HepG2 (cell line): ENCODE results near the gene LIFR. TPM values are rescaled to one million over a fixed set of nuclear protein-coding genes. Genes with fewer than 3 reads are reported as not detected.

ENCODE experiments used
- ATF3 ChIP-seq: sonication (generic); formaldehyde crosslinking; IDR thresholded peaks from 2 replicates; pipeline ENCODE4 v1.4.0; 2020; ENCODE audit warnings: missing genetic modification reagents
- CC2D1A ChIP-seq: sonication (generic); formaldehyde crosslinking; IDR thresholded peaks from 2 replicates; pipeline ENCODE4 v1.8.1; 2023; ENCODE audit warnings: mild to moderate bottlenecking, missing genetic modification reagents
- DMTF1 ChIP-seq: sonication (generic); formaldehyde crosslinking; IDR thresholded peaks from 2 replicates; pipeline ENCODE4 v1.4.0; 2020; ENCODE audit warnings: mild to moderate bottlenecking, missing genetic modification reagents
- ERF ChIP-seq: IDR thresholded peaks from 2 replicates; pipeline ENCODE4 v1.6.1; 2018; ENCODE audit warnings: missing biosample characterization, missing genetic modification reagents
- FOXA1 ChIP-seq, 2 experiments: fragments of 450-650 bp in 1 of 2; sonication (generic) in 1 of 2; formaldehyde crosslinking in 1 of 2; IDR thresholded peaks; 2 replicates each; pipeline versions ENCODE4 v1.4.0 to v1.6.1; 2016 to 2020; ENCODE audit warnings: missing genetic modification reagents in 1 of 2
- GTF2F1 ChIP-seq: fragments of 150-350 bp; IDR thresholded peaks from 2 replicates; pipeline ENCODE4 v1.6.1; 2014; ENCODE audit warnings: low read length
- MBD4 ChIP-seq: IDR thresholded peaks from 2 replicates; pipeline ENCODE4 v1.6.1; 2012; ENCODE audit warnings: low read length, inconsistent platforms, borderline replicate concordance
- MEIS1 ChIP-seq: sonication (generic); formaldehyde crosslinking; IDR thresholded peaks from 2 replicates; pipeline ENCODE4 v1.9.0; 2021; ENCODE audit warnings: mild to moderate bottlenecking, missing genetic modification reagents, moderate library complexity, borderline replicate concordance
- MNT ChIP-seq: fragments of 450-650 bp; IDR thresholded peaks from 2 replicates; pipeline ENCODE4 v1.6.1; 2016
- MXD4 ChIP-seq: IDR thresholded peaks from 2 replicates; pipeline ENCODE4 v1.6.1; 2016; ENCODE audit warnings: mild to moderate bottlenecking, missing biosample characterization, missing genetic modification reagents
- SAFB2 ChIP-seq: sonication (generic); formaldehyde crosslinking; IDR thresholded peaks from 2 replicates; pipeline ENCODE4 v1.5.1; 2020; ENCODE audit warnings: missing genetic modification reagents, low read depth, mild to moderate bottlenecking, borderline replicate concordance
- SIN3B ChIP-seq: fragments of 150-350 bp; IDR thresholded peaks from 2 replicates; pipeline ENCODE4 v1.6.1; 2014; ENCODE audit warnings: low read length
- SRY ChIP-seq: sonication (generic); formaldehyde crosslinking; IDR thresholded peaks from 2 replicates; pipeline ENCODE4 v1.8.0; 2022; ENCODE audit warnings: mild to moderate bottlenecking, missing genetic modification reagents
- SSRP1 ChIP-seq: IDR thresholded peaks from 2 replicates; pipeline ENCODE4 v1.6.1; 2016; ENCODE audit warnings: control low read depth
- TBP ChIP-seq: sonication (generic); formaldehyde crosslinking; IDR thresholded peaks from 2 replicates; pipeline ENCODE4 v1.5.0; 2020; ENCODE audit warnings: missing genetic modification reagents
- THAP7 ChIP-seq: sonication (generic); formaldehyde crosslinking; IDR thresholded peaks from 2 replicates; pipeline ENCODE4 v1.8.1; 2023; ENCODE audit warnings: mild to moderate bottlenecking, missing genetic modification reagents
- YY1 ChIP-seq: IDR thresholded peaks from 2 replicates; pipeline ENCODE4 v1.6.1; 2011; ENCODE audit warnings: low read length, low read depth, moderate library complexity, mild to moderate bottlenecking; ENCODE audit not compliant: insufficient read depth, insufficient replicate concordance
- ZKSCAN8 ChIP-seq: IDR thresholded peaks from 2 replicates; pipeline ENCODE4 v1.6.1; 2016; ENCODE audit warnings: borderline replicate concordance, missing genetic modification reagents, missing compliant biosample characterization
- ZNF552 ChIP-seq: sonication (generic); formaldehyde crosslinking; IDR thresholded peaks from 2 replicates; pipeline ENCODE4 v1.9.0; 2022; ENCODE audit warnings: missing genetic modification reagents, mild to moderate bottlenecking, borderline replicate concordance
- ZNF577 ChIP-seq: sonication (generic); formaldehyde crosslinking; IDR thresholded peaks from 2 replicates; pipeline ENCODE4 v1.4.0; 2020; ENCODE audit warnings: mild to moderate bottlenecking, low read depth, missing genetic modification reagents, borderline replicate concordance
- ZNF615 ChIP-seq: sonication (generic); formaldehyde crosslinking; IDR thresholded peaks from 2 replicates; pipeline ENCODE4 v1.5.0; 2020; ENCODE audit warnings: mild to moderate bottlenecking, missing genetic modification reagents, borderline replicate concordance
- ZNF639 ChIP-seq: conservative IDR thresholded peaks from 2 replicates; pipeline ENCODE4 v1.6.1; 2018; ENCODE audit warnings: missing genetic modification reagents
- ZSCAN22 ChIP-seq: sonication (generic); formaldehyde crosslinking; IDR thresholded peaks from 2 replicates; pipeline ENCODE4 v1.4.0; 2020; ENCODE audit warnings: mild to moderate bottlenecking, missing genetic modification reagents
- ZSCAN5A ChIP-seq: sonication (generic); formaldehyde crosslinking; IDR thresholded peaks from 2 replicates; pipeline ENCODE4 v1.8.0; 2022; ENCODE audit warnings: mild to moderate bottlenecking, missing genetic modification reagents, borderline replicate concordance
- polyA plus RNA-seq, 8 experiments: library from polyadenylated mRNA; depleted of rRNA in 3 of 8; stranded (reverse) in 7 of 8; unstranded in 1 of 8; fragments of >200 nt; fragmentation: Illumina TruSeq in 4 of 8; extraction: Trizol in 4 of 8; gene quantifications; 2 replicates each; pipeline versions ENCODE4 v1.2.1 to v1.2.3, GENCODE V29; 2011 to 2016; ENCODE audit warnings: low read depth in 4 of 8, missing spikeins in 1 of 8, mixed read lengths in 1 of 8; ENCODE audit not compliant: insufficient read depth in 1 of 8
- total RNA-seq, 5 experiments: library from RNA; depleted of rRNA; stranded (reverse); fragments of >200 nt; fragmentation: Illumina TruSeq; extraction: Trizol; gene quantifications; 2 replicates each; pipeline ENCODE4 v1.2.3, GENCODE V29; 2016; ENCODE audit warnings: low read depth in 1 of 5

Gene LIFR
- total and polyA plus RNA-seq, 2 of the 13 experiments (the other 11 are each of a cell fraction or from before 2014, with no cell fraction given) = 6.3 to 25.2 TPM

- no peak for TF ChIP-seq MEIS1
- TF ChIP-seq MNT = no peak
- no peak for TF ChIP-seq SIN3B
- TF ChIP-seq GTF2F1 = no peak
- no peak for TF ChIP-seq ATF3 (CRISPR knock-in tag)
- TF ChIP-seq TBP = no peak
- TF ChIP-seq DMTF1 (CRISPR knock-in tag) = no peak
- TF ChIP-seq MBD4 = no peak; the same call in 1 of the 2 replicates
- TF ChIP-seq ZSCAN22 = no peak
- TF ChIP-seq CC2D1A = no peak
- no peak for TF ChIP-seq SSRP1
- TF ChIP-seq ZKSCAN8 (CRISPR knock-in tag) = no peak; the same call in 1 of the 2 replicates
- no peak for TF ChIP-seq ZNF552
- no peak for TF ChIP-seq THAP7 (CRISPR knock-in tag)
- TF ChIP-seq SRY (CRISPR knock-in tag) = no peak
- TF ChIP-seq ZNF639 (CRISPR knock-in tag) = no peak
- no peak for TF ChIP-seq MXD4
- no peak for TF ChIP-seq ZNF615 (CRISPR knock-in tag)
- no peak for TF ChIP-seq YY1
- TF ChIP-seq FOXA1 (IDR thresholded peaks at IDR 0.05) = peak; percentile 58; the same call in 1 of the 2 replicates
- peak; percentile 91 for TF ChIP-seq FOXA1 (CRISPR knock-in tag; IDR thresholded peaks at IDR 0.05)
- no peak for TF ChIP-seq SAFB2 (CRISPR knock-in tag)
- TF ChIP-seq ZNF577 = no peak
- no peak; the same call in 1 of the 2 replicates for TF ChIP-seq ERF (CRISPR knock-in tag)
- peak; percentile 66; the same call in 1 of the 2 replicates for TF ChIP-seq ZSCAN5A (CRISPR knock-in tag)
These were observed 9.7 kb downstream of the LIFR start (continued) for GRCh38 chr5:38546691-38547146.
